ENCODE results near the gene LMBRD1.
"Not testable (repeated sequence)": the region's sequence is repeated elsewhere in the genome, so short reads cannot be mapped to it uniquely, and the experiment has no call there.

LMBRD1 gene

GRCh38 chr6:69835414-69836179 is 38.8 kb upstream of the LMBRD1 start:
- DNase-seq (ENCODE audit: low spot score) (no peak), ATAC-seq (ENCODE audit: low read depth) (peak; percentile 68; the same call in 2 of the 3 replicates)
- TF ChIP-seq, protein P1, sequence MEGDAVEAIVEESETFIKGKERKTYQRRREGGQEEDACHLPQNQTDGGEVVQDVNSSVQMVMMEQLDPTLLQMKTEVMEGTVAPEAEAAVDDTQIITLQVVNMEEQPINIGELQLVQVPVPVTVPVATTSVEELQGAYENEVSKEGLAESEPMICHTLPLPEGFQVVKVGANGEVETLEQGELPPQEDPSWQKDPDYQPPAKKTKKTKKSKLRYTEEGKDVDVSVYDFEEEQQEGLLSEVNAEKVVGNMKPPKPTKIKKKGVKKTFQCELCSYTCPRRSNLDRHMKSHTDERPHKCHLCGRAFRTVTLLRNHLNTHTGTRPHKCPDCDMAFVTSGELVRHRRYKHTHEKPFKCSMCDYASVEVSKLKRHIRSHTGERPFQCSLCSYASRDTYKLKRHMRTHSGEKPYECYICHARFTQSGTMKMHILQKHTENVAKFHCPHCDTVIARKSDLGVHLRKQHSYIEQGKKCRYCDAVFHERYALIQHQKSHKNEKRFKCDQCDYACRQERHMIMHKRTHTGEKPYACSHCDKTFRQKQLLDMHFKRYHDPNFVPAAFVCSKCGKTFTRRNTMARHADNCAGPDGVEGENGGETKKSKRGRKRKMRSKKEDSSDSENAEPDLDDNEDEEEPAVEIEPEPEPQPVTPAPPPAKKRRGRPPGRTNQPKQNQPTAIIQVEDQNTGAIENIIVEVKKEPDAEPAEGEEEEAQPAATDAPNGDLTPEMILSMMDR (IDR thresholded peaks at IDR 0.05; ENCODE audit: poor library complexity, severe bottlenecking): peak; percentile 84

GRCh38 chr6:69832558-69832957 is 35.7 kb upstream of the LMBRD1 start:
- Histone ChIP-seq H3K9me3 (ENCODE audit: severe bottlenecking) (no peaks in the 10 kb centered on the region), H3K4me3 (ENCODE audit: severe bottlenecking) (no peak overlapping the region), H3K36me3 (ENCODE audit: low read depth) (no peaks in the 10 kb centered on the region), H3K4me1 (ENCODE audit: insufficient read depth, poor library complexity, severe bottlenecking) (peaks cover 2% of the 10 kb centered on the region), H3K27me3 (ENCODE audit: insufficient read depth, poor library complexity, severe bottlenecking) (peaks cover 16% of the 10 kb centered on the region), H3K27ac (ENCODE audit: poor library complexity, severe bottlenecking) (no peak overlapping the region)
- no peak for DNase-seq (ENCODE audit: low spot score)
- TF ChIP-seq, protein P1 (IDR thresholded peaks at IDR 0.05; ENCODE audit: poor library complexity, severe bottlenecking): no peak
- no peak for ATAC-seq (ENCODE audit: low read depth)

More at GRCh38 chr6:69835414-69836179, 38.8 kb upstream of the LMBRD1 start:
- no peak overlapping the region for H3K4me3 ChIP-seq (ENCODE audit: severe bottlenecking)
- H3K27me3 ChIP-seq (ENCODE audit: insufficient read depth, poor library complexity, severe bottlenecking): peaks cover 25% of the 10 kb centered on the region
- H3K9me3 ChIP-seq (ENCODE audit: severe bottlenecking): no peaks in the 10 kb centered on the region
- H3K36me3 ChIP-seq (ENCODE audit: low read depth): no peaks in the 10 kb centered on the region
- no peak overlapping the region for H3K27ac ChIP-seq (ENCODE audit: poor library complexity, severe bottlenecking)
- H3K4me1 ChIP-seq (ENCODE audit: insufficient read depth, poor library complexity, severe bottlenecking): peaks cover 2% of the 10 kb centered on the region

- peaks cover 9% of the 10 kb centered on the region for H3K27me3 ChIP-seq (ENCODE audit: insufficient read depth, poor library complexity, severe bottlenecking)
- H3K9me3 ChIP-seq (ENCODE audit: severe bottlenecking): no peaks in the 10 kb centered on the region
- H3K27ac ChIP-seq (ENCODE audit: poor library complexity, severe bottlenecking): no peak overlapping the region
- TF ChIP-seq, protein P1 (IDR thresholded peaks at IDR 0.05; ENCODE audit: poor library complexity, severe bottlenecking): no peak
- ATAC-seq (ENCODE audit: low read depth): no peak
- H3K4me1 ChIP-seq (ENCODE audit: insufficient read depth, poor library complexity, severe bottlenecking): no peaks in the 10 kb centered on the region
- H3K4me3 ChIP-seq (ENCODE audit: severe bottlenecking): no peak overlapping the region
- DNase-seq (ENCODE audit: low spot score): no peak
- H3K36me3 ChIP-seq (ENCODE audit: low read depth): no peaks in the 10 kb centered on the region
Observed at GRCh38 chr6:69827276-69827893, 30.6 kb upstream of the LMBRD1 start.

DNA sequence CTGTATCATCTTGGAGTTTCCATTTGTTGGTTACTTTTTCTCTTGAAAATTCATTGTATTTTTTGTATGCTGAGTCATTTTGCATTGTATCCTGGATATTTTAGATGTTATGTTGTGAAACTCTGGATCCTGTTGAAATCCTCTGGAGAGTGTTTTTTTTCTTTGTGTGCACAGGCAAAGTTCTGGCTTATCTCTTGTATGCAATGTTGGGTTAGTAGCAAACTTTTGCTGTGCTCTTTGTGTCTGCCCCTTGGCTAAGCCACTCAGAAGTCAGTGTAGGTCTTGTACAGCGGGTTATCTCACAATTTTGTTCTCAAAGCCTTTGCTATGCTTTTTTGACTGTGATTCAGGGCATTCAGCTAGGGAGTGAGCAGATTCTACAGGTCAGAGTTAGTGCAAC is 29.1 kb upstream of the LMBRD1 start:
- Histone ChIP-seq H3K27ac (ENCODE audit: poor library complexity, severe bottlenecking) (no peak overlapping the region), H3K4me3 (ENCODE audit: severe bottlenecking) (no peak overlapping the region), H3K9me3 (ENCODE audit: severe bottlenecking) (no peaks in the 10 kb centered on the region), H3K36me3 (ENCODE audit: low read depth) (no peaks in the 10 kb centered on the region), H3K27me3 (ENCODE audit: insufficient read depth, poor library complexity, severe bottlenecking) (peaks cover 4% of the 10 kb centered on the region), H3K4me1 (ENCODE audit: insufficient read depth, poor library complexity, severe bottlenecking) (no peaks in the 10 kb centered on the region)
- TF ChIP-seq, protein P1 (IDR thresholded peaks at IDR 0.05; ENCODE audit: poor library complexity, severe bottlenecking): no peak
- ATAC-seq (ENCODE audit: low read depth): no peak
- DNase-seq (ENCODE audit: low spot score): no peak

GRCh38 chr6:69824355-69824754 is 27.5 kb upstream of the LMBRD1 start:
- DNase-seq (ENCODE audit: low spot score); H3K9me3 ChIP-seq (ENCODE audit: severe bottlenecking); H3K4me1 ChIP-seq (ENCODE audit: insufficient read depth, poor library complexity, severe bottlenecking); ATAC-seq (ENCODE audit: low read depth); H3K36me3 ChIP-seq (ENCODE audit: low read depth); H3K27me3 ChIP-seq (ENCODE audit: insufficient read depth, poor library complexity, severe bottlenecking); H3K4me3 ChIP-seq (ENCODE audit: severe bottlenecking); H3K27ac ChIP-seq (ENCODE audit: poor library complexity, severe bottlenecking): not testable (repeated sequence)

Measured in RWPE2 (cell line).